MM.1S (cell line): ENCODE data around the gene IRAK3.
"Not testable (repeated sequence)": the region's sequence is repeated elsewhere in the genome, so short reads cannot be mapped to it uniquely, and the experiment has no call there.

Experiments
- CTCF ChIP-seq: fragments of 300-600 bp; sonication (generic); IDR thresholded peaks from 2 replicates; pipeline ENCODE4 v1.5.1; 2016; ENCODE audit warnings: antibody characterized with exemption, low read length, mixed read lengths
- EZH2phosphoT487 ChIP-seq: fragments of 300-600 bp; sonication (generic); IDR thresholded peaks from 2 replicates; pipeline ENCODE4 v1.6.1; 2018; ENCODE audit warnings: antibody characterized with exemption, low read length

- peak; percentile 27; the same call in 1 of the 2 replicates for TF ChIP-seq CTCF
- not testable (repeated sequence) for TF ChIP-seq EZH2phosphoT487
These were observed 45.2 kb downstream of the IRAK3 start for GRCh38 chr12:66234037-66234693.
